Uterus (tissue), 4 donors: Measurements from ENCODE around the gene OR10A3. TPM values are rescaled to one million over a fixed set of nuclear protein-coding genes. Genes with fewer than 3 reads are reported as not detected.

Source experiments
- DNase-seq, 2 donors: peaks; one replicate each; pipeline ENCODE4 v3.0.0-alpha.2; 2019 to 2020
- H3K27ac ChIP-seq, 2 donors: fragments of 200-600 bp; sonication (generic); 1 replicate in 1 of 2; 2 replicates in 1 of 2; pipeline ENCODE4 v1.5.1; 2016 to 2018
- H3K27me3 ChIP-seq, 2 donors: fragments of 200-600 bp; sonication (generic); one replicate each; pipeline ENCODE4 v1.5.1; 2018 to 2019; ENCODE audit warnings: control low read depth in 1 of 2
- H3K36me3 ChIP-seq, 2 donors: fragments of 200-600 bp; sonication (generic); one replicate each; pipeline ENCODE4 v1.5.1; 2019; ENCODE audit warnings: control low read depth in 1 of 2
- H3K4me1 ChIP-seq, 2 donors: fragments of 200-600 bp; sonication (generic); one replicate each; pipeline ENCODE4 v1.5.1; 2018 to 2019; ENCODE audit warnings: control low read depth in 1 of 2
- H3K4me3 ChIP-seq, 2 donors: fragments of 200-600 bp; sonication (generic); 1 replicate in 1 of 2; 2 replicates in 1 of 2; pipeline ENCODE4 v1.5.1; 2018 to 2019; ENCODE audit warnings: mild to moderate bottlenecking in 1 of 2
- H3K9me3 ChIP-seq, 2 donors: fragments of 200-600 bp; sonication (generic); one replicate each; pipeline ENCODE4 v1.5.1; 2019; ENCODE audit warnings: control low read depth in 1 of 2
- POLR2A ChIP-seq, 2 donors: fragments of 450-650 bp; IDR thresholded peaks; one replicate each; pipeline ENCODE4 v1.6.1; 2016; ENCODE audit warnings: antibody characterized with exemption in 2 of 2, mild to moderate bottlenecking in 1 of 2, moderate library complexity in 1 of 2
- intact Hi-C: fragments of 100-400 bp; cut with DNase I; formaldehyde crosslinking; loops from one replicate; pipeline ENCODE4 v1.15.1; 2023; ENCODE audit warnings: low total_unique reads
- total RNA-seq, 4 donors: library from RNA; depleted of rRNA in 3 of 4; stranded (reverse); fragments of >200 nt in 3 of 4; gene quantifications; one replicate each; pipeline versions ENCODE4 v1.1.0 to v1.2.4, GENCODE V29; 2014 to 2023
- TF ChIP-seq, protein P1 (sequence below), 4 experiments: fragments of 200-600 bp in 2 of 4; fragments of 450-650 bp in 2 of 4; sonication (generic) in 2 of 4; IDR thresholded peaks; one replicate each; pipeline ENCODE4 v1.5.1; 2016 to 2019; ENCODE audit warnings: antibody characterized with exemption in 4 of 4, mild to moderate bottlenecking in 2 of 4, moderate library complexity in 1 of 4
- donor health status: DM: yes; HTN: yes; CAD: no.

Gene OR10A3
- total RNA-seq, 4 donors from 2014 or later, result not detected

DNA sequence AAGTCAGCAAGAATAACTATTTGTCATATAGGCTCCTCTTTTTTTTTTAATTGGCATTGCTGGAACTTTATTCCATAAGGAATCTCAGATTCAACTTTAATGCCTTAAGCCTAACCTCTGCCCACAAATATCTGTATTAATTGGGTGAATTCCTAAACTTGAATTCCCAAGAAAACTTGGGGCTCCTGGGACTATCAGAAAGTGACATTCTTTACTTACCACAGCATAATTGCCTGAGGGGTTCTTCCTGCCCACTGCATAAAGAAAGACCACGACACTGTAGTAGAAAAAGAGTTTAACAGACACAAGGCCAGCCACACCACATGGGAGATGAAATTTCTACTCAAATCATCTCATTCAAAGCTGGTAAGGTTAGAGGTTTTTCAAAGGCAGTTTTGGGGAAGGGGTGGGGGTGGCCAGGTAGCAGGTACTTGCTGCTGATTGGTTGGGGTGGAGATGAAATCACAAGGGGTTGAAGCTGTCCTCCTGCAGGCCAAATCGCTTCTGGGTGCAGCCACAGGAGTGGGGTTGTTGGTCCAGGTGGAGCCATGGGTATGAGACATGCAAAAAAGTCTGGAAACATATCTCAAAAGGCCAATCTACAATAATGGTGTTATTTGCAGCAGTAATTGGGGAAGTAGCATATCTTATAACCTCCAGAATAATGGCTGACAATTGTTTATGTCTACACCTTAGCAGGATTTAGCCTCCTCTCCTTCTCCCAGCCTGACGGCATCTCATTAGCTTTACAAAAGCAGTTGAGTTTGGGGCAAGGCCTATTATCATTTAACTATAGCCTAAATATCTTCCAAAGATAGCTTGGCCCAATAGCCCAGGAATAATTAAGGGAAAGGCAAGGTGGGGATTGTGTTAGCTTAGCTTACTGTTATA, 28.5 kb upstream of the OR10A3 start:
- no peak for DNase-seq
- intact Hi-C loops, result no loop called here

DNA sequence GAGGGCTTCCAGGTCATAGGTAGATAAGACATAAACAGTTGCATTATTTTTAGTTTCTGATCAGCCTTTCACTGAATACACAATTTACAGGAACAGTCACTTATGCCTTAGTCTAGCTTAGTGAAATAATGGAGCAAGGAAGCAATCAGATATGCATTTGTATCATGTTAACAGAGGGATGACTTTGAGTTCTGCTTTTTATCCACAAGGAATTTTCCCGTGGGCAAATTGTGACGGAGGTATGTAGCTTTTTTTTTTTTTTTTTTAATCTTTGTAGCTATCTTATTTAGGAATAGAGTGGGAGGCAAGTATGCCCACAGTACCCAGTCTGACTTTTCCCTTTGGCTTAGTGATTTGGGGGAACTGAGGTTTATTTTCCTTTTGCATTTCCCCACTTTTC, 27.2 kb upstream of the OR10A3 start:
- Histone ChIP-seq H3K27me3 (no peaks in the 10 kb centered on the region), H3K36me3 (no peaks in the 10 kb centered on the region), H3K9me3 (no peaks in the 10 kb centered on the region), H3K27ac (no peak overlapping the region), H3K4me3 (no peak overlapping the region), H3K4me1 (no peaks in the 10 kb centered on the region)
- intact Hi-C loops, result no loop called here
- DNase-seq, result no peak
- TF ChIP-seq, protein P1, sequence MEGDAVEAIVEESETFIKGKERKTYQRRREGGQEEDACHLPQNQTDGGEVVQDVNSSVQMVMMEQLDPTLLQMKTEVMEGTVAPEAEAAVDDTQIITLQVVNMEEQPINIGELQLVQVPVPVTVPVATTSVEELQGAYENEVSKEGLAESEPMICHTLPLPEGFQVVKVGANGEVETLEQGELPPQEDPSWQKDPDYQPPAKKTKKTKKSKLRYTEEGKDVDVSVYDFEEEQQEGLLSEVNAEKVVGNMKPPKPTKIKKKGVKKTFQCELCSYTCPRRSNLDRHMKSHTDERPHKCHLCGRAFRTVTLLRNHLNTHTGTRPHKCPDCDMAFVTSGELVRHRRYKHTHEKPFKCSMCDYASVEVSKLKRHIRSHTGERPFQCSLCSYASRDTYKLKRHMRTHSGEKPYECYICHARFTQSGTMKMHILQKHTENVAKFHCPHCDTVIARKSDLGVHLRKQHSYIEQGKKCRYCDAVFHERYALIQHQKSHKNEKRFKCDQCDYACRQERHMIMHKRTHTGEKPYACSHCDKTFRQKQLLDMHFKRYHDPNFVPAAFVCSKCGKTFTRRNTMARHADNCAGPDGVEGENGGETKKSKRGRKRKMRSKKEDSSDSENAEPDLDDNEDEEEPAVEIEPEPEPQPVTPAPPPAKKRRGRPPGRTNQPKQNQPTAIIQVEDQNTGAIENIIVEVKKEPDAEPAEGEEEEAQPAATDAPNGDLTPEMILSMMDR (IDR thresholded peaks at IDR 0.05), result no peak
- TF ChIP-seq POLR2A (IDR thresholded peaks at IDR 0.05), result no peak

More for the DNA sequence above, 28.5 kb upstream of the OR10A3 start:
- no peaks in the 10 kb centered on the region for H3K9me3 ChIP-seq
- no peaks in the 10 kb centered on the region for H3K36me3 ChIP-seq
- no peaks in the 10 kb centered on the region for H3K27me3 ChIP-seq
- TF ChIP-seq, protein P1 (IDR thresholded peaks at IDR 0.05), result no peak
- TF ChIP-seq POLR2A (IDR thresholded peaks at IDR 0.05), result no peak
- no peaks in the 10 kb centered on the region for H3K4me1 ChIP-seq
- H3K4me3 ChIP-seq, result no peak overlapping the region
- no peak overlapping the region for H3K27ac ChIP-seq

DNA sequence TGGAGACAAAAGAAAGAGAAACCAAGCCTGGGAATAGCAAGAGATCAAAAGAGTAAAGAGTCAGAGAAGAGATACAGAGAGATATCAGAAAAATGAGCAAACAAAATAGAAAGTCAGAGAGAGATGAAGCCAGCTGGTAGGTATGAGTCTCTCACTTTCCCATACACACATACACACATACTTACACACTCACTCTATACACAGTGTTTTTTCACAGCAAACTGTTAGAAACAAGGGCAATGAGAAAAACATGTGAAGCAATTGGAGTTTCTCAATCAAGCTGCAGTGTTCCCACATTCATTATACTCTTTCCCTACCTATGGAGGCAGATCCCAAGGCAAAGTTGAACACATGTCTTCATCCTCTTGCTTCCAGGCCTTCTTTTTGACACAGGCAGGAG, 26.3 kb upstream of the OR10A3 start:
- Histone ChIP-seq H3K4me1 (no peaks in the 10 kb centered on the region), H3K4me3 (no peak overlapping the region), H3K27me3 (no peaks in the 10 kb centered on the region), H3K27ac (no peak overlapping the region), H3K9me3 (no peaks in the 10 kb centered on the region), H3K36me3 (no peaks in the 10 kb centered on the region)
- no peak for TF ChIP-seq POLR2A (IDR thresholded peaks at IDR 0.05)
- TF ChIP-seq, protein P1 (IDR thresholded peaks at IDR 0.05), result no peak
- no peak for DNase-seq
- intact Hi-C loops, result no loop called here

GRCh38 chr11:7967097-7967496, 25.6 kb upstream of the OR10A3 start:
- Histone ChIP-seq H3K4me1 (no peaks in the 10 kb centered on the region), H3K27ac (no peak overlapping the region), H3K27me3 (no peaks in the 10 kb centered on the region), H3K36me3 (no peaks in the 10 kb centered on the region), H3K9me3 (no peaks in the 10 kb centered on the region), H3K4me3 (no peak overlapping the region)
- no peak for TF ChIP-seq POLR2A (IDR thresholded peaks at IDR 0.05)
- intact Hi-C loops, result no loop called here
- no peak for DNase-seq

DNA sequence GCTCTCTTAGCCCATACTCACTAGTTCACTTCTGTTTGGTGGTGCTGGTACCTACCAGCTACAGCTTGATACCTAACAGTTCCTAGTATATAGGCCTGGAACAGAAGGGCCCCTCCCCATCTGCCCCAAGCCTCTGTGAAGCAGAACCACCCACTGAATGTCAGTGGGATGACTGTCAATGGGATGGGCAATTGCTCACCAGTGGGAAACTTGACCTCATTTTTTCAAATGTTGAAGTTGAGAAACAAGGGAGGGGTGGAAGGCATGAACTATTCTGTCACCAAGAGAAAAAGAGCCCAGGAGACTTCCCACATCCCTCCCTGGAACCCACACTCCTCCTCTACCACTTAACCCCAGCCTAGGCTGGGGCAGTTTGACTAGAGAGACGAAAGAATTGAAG, 23.9 kb upstream of the OR10A3 start, which contains the start of gene NLRP10:
Gene NLRP10 (minus strand): TSS at position 62 of the 400 bp plus-strand sequence. CDS start 1,952 bp downstream, outside the sequence.
- Histone ChIP-seq H3K36me3 (no peaks in the 10 kb centered on the region), H3K4me3 (no peak within 1 kb of the TSS), H3K4me1 (no peaks in the 10 kb centered on the region), H3K27ac (no peak within 1 kb of the TSS), H3K27me3 (no peaks in the 10 kb centered on the region), H3K9me3 (no peaks in the 10 kb centered on the region)
- no peak for DNase-seq
- intact Hi-C loops, result no loop called here
- TF ChIP-seq, protein P1 (IDR thresholded peaks at IDR 0.05), result no peak
- no peak for TF ChIP-seq POLR2A (IDR thresholded peaks at IDR 0.05)
